ENCODE measurements around the gene RHEX. TPM values are rescaled to one million over a fixed set of nuclear protein-coding genes. Genes with fewer than 3 reads are reported as not detected.

The RHEX gene
- total RNA-seq, 1 donor from 2014 or later: 0.29 TPM

DNA sequence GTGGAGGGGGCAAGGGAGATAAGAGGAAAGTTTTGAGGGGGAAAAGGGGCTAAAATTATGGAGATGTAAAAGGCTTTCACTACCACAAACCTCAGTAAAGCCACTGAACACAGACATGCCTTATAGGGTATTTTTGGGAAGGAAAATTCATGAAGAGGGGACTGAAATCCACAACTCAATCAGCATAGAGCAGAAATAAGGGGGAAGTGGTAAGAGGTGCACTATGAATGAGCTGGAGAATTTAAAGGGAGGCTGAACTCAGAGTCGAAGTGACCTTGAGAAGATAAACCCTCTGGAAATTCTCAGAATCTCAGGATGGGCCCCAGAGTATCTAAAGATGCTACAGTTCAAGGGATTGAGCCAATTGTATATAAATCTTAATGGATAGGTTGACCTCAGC, 15.3 kb downstream of the RHEX start:
- DNase-seq (ENCODE audit: low read depth): no peak
- H3K4me3 ChIP-seq (ENCODE audit: low read depth, low read length): no peak overlapping the region
- TF ChIP-seq, protein P1, sequence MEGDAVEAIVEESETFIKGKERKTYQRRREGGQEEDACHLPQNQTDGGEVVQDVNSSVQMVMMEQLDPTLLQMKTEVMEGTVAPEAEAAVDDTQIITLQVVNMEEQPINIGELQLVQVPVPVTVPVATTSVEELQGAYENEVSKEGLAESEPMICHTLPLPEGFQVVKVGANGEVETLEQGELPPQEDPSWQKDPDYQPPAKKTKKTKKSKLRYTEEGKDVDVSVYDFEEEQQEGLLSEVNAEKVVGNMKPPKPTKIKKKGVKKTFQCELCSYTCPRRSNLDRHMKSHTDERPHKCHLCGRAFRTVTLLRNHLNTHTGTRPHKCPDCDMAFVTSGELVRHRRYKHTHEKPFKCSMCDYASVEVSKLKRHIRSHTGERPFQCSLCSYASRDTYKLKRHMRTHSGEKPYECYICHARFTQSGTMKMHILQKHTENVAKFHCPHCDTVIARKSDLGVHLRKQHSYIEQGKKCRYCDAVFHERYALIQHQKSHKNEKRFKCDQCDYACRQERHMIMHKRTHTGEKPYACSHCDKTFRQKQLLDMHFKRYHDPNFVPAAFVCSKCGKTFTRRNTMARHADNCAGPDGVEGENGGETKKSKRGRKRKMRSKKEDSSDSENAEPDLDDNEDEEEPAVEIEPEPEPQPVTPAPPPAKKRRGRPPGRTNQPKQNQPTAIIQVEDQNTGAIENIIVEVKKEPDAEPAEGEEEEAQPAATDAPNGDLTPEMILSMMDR (conservative IDR thresholded peaks at IDR 0.05; ENCODE audit: low read depth, low read length): no peak

DNA sequence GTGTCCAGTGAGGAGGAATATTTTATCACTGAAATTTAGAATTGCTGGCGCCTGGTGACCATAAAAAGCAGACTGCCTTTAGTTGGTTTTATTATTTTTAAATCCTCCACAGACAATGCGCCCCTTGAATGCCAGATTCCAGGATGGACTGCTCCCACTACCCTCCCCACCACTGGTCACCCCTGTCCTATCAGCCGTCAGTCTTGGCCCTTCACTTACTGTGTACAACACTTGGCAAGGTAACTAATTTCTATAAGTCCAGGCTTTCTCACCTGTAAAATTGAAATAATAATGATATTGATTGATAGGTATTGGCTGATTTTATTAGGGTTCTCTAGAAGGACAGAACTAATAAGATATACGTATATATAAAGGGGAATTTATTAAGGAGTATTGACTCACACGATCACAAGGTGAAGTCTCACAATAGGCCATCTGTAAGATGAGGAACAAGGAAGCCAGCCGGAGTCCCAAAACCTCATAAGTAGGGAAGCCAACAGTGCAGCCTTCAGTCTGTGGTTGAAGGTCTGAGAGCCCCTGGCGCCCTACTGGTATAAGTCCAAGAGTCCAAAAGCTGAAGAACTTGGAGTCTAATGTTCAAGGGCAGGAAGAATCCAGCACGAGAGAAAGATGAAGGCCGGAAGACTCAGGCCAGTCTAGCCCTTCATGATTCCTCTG, 17.8 kb downstream of the RHEX start:
- no peak overlapping the region for H3K4me3 ChIP-seq (ENCODE audit: low read depth, low read length)
- DNase-seq (ENCODE audit: low read depth): no peak
- TF ChIP-seq, protein P1 (conservative IDR thresholded peaks at IDR 0.05; ENCODE audit: low read depth, low read length): no peak

DNA sequence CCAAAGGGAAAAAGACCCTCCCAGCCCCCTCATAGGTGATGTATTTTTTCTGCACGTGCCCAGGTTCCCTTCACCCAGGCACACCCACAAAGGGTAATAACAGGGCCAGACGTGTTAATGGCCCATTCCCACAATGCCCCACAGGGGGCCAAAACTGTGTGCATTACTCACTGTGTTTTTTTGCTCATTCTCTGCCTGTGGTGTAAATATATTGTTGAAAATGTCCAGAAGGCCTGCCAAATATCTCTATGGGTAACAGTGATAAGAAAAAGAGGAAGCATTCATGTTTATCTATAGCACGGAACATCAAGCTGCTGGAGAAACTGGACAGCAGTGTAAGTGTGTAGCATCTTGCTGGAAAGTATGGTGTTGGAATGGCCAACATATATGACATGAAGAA, 21.9 kb downstream of the RHEX start:
- TF ChIP-seq, protein P1 (conservative IDR thresholded peaks at IDR 0.05; ENCODE audit: low read depth, low read length): peak; percentile 38
- DNase-seq (ENCODE audit: low read depth): no peak
- H3K4me3 ChIP-seq (ENCODE audit: low read depth, low read length): no peak overlapping the region

DNA sequence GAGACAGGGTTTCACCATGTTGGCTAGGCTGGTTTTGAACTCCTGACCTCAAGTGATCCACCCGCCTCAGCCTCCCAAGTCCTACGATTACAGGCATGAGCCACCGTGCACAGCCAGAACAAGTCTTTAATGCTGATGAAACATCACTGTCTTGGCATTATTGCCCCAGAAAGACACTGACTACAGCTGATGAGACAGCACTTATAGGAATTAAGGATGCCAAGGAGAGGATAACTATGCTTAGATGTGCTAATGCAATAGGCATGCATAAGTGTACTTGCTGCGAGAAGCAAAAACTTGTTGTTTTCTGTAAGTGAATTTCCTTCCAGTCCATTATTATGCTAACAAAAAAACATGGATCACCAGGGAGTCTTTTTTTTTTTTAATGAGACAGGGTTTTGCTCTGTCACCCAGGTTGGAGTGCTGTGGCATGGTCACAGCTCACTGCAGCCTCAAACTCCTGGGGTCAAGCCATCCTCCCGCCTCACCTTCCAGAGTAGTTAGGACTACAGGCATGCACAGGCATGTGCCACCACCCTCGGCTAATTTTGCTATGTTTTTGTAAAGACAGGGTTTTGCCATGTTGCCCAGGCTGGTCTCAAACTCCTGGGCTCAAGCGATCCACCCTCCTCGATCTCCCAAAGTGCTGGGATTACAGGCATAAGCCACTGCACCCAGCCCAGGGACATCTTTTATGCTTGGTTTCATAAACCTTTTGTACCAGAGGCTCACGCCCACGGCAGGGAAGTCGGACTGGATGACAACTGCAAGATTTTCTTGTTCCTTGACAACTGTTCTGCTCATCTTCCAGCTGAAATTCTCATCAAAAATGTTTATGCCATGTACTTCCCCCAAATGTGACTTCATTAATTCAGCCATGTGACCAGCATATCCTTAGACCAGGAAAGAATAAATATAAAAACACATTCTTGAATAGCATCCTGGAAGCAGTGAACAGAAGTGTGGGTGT, 23.1 kb downstream of the RHEX start:
- no peak overlapping the region for H3K4me3 ChIP-seq (ENCODE audit: low read depth, low read length)
- TF ChIP-seq, protein P1 (conservative IDR thresholded peaks at IDR 0.05; ENCODE audit: low read depth, low read length): no peak
- DNase-seq (ENCODE audit: low read depth): no peak

DNA sequence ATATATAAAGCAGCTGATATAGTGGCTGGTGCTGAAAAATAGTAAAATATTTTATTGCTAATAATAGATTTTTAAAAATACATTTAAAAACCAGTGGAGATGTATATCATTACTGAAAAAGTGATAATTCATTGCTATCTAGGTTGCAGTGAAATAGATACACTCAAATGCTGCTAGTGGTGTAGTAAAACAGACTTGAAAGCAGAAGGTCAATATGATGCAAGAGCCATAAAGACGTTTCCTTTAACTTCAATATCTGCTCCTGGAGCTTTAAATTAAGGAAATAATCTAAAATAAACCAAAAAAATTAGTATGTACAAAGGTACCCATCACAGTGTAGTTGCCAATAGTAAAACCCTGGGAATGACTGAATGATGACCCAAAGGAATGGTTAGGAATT, 26.2 kb downstream of the RHEX start:
- DNase-seq (ENCODE audit: low read depth): no peak
- no peak overlapping the region for H3K4me3 ChIP-seq (ENCODE audit: low read depth, low read length)
- TF ChIP-seq, protein P1 (conservative IDR thresholded peaks at IDR 0.05; ENCODE audit: low read depth, low read length): no peak

DNA sequence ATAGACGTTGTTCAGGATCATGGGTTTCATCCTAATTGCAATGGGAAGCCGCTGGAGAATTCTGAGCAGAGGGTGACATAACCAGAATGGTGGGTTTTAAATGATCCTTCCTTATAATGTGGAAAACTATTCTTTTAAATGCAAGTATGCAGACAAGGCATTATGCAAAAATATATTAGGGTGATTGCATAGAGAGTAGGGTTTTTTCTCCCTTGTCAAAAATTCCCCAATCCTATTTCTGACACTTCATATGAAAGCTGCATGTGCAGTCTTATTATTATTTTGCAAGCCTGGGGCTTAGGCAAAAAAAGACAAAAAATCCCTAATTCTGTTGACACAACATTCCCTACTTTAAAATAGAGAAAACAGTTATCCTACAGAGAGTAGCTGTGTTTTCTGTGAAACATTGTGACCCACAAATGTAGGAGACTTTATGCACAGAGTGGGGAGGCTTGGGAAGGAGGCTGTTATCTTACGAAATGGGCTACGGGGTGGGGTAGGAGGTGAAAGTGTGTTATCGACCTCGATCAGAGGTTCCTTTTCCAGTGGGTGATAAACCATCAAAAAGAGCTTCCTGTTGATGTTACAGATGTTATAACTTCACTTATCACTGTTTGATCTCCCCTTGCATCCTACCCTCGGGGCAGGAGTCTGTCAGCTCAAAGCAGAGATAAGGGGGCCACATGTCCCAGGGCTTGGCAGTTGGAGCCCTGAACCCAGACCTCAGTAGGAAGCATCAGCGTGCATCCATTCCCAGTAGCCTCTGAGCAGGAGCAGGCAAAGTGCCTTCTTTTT, 27.2 kb downstream of the RHEX start:
- TF ChIP-seq, protein P1 (conservative IDR thresholded peaks at IDR 0.05; ENCODE audit: low read depth, low read length): no peak
- H3K4me3 ChIP-seq (ENCODE audit: low read depth, low read length): no peak overlapping the region
- DNase-seq (ENCODE audit: low read depth): no peak
